ENCODE measurements around the gene DCDC2C.
A peak's percentile ranks its signal among the peaks of the same experiment; 100 is the strongest.

DCDC2C gene

DNA sequence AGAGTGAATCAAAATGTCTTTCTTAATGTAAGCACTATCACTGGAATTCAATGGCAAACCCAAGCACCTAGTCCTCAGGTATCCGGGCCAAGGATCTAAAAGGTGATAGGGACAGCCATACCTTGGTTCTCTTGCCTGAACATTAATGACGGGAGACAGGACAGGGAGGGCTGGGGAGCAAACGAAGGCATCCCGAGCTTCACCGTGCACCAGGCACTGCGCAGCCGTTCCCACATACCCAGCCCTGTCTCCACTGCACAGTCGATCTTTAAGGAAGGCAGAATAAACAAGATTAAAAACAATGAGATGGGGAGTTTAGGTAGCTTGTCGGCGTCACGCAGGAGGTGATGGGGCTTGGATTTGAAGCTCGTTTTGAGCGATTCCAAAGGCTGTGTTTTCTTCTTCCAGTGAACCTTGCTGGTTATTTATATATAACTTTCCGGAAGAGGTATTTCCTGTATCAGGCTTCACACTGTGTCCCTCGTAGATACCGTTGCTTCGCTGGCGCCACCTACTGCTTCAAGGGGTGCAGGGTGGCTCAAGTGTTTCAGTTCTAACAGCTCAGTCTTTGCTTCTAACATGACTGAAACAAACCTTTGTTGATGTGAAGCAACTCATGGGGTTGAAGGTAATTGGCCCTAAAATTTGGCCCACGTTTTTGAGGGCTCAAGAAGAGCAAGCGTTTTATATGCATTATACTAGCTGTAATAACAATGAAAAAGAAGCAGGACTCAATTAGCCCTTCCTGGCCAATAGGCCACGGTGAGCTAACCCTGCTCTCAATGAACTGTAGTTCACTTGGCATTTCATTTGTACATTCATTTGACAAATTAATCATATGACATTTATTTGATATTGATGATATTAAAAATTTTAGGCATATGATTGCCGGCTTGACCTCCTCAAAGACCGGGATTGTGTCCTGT lies 77.4 kb downstream of the DCDC2C start:
- Histone ChIP-seq H4K20me1 (ENCODE audit: insufficient read depth) (no peaks in the 10 kb centered on the region), H3K27ac (no peak overlapping the region), H3K36me3 (ENCODE audit: insufficient read depth) (no peaks in the 10 kb centered on the region), H3K4me3 (IDR thresholded peaks at IDR 0.05; ENCODE audit: insufficient read depth, low read depth, low read length) (no peak overlapping the region), H2AFZ (ENCODE audit: low read depth) (no peak overlapping the region), H3K79me2 (ENCODE audit: insufficient read depth, low read depth) (no peaks in the 10 kb centered on the region), H3K4me2 (no peak overlapping the region), H3K4me1 (ENCODE audit: low read depth, poor library complexity, severe bottlenecking) (no peaks in the 10 kb centered on the region), H3K27me3 (ENCODE audit: insufficient read depth, low read depth) (no peaks in the 10 kb centered on the region), H3K9ac (no peak overlapping the region)
- TF ChIP-seq, protein P1, sequence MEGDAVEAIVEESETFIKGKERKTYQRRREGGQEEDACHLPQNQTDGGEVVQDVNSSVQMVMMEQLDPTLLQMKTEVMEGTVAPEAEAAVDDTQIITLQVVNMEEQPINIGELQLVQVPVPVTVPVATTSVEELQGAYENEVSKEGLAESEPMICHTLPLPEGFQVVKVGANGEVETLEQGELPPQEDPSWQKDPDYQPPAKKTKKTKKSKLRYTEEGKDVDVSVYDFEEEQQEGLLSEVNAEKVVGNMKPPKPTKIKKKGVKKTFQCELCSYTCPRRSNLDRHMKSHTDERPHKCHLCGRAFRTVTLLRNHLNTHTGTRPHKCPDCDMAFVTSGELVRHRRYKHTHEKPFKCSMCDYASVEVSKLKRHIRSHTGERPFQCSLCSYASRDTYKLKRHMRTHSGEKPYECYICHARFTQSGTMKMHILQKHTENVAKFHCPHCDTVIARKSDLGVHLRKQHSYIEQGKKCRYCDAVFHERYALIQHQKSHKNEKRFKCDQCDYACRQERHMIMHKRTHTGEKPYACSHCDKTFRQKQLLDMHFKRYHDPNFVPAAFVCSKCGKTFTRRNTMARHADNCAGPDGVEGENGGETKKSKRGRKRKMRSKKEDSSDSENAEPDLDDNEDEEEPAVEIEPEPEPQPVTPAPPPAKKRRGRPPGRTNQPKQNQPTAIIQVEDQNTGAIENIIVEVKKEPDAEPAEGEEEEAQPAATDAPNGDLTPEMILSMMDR (conservative IDR thresholded peaks at IDR 0.05; ENCODE audit: low read depth, low read length), result peak; percentile 34

DNA sequence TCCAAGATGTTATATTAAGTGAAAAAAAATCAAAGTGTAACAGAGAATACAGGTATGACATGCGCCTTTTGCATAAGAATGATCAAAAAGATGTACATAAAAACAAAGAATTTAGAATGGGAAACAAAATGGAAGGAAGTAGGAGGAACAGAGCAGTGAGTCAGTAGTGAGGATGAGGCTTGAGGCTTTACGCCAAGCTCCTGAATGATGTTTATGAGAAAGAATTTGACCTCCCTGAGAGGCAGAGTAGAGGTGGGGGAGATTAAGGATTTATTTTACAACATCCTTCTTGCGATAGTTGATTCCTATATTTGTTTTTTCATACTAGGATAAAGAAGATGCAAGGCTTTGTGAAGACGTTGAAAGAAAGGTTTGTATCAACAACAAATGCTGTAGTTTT lies 81.4 kb downstream of the DCDC2C start:
- Histone ChIP-seq H3K27me3 (ENCODE audit: insufficient read depth, low read depth) (no peaks in the 10 kb centered on the region), H3K4me3 (IDR thresholded peaks at IDR 0.05; ENCODE audit: insufficient read depth, low read depth, low read length) (no peak overlapping the region), H3K4me1 (ENCODE audit: low read depth, poor library complexity, severe bottlenecking) (no peaks in the 10 kb centered on the region), H3K79me2 (ENCODE audit: insufficient read depth, low read depth) (no peaks in the 10 kb centered on the region), H4K20me1 (ENCODE audit: insufficient read depth) (no peaks in the 10 kb centered on the region), H3K4me2 (no peak overlapping the region), H3K36me3 (ENCODE audit: insufficient read depth) (no peaks in the 10 kb centered on the region), H3K9ac (no peak overlapping the region), H2AFZ (ENCODE audit: low read depth) (no peak overlapping the region), H3K27ac (no peak overlapping the region)
- TF ChIP-seq, protein P1 (conservative IDR thresholded peaks at IDR 0.05; ENCODE audit: low read depth, low read length), result no peak

DNA sequence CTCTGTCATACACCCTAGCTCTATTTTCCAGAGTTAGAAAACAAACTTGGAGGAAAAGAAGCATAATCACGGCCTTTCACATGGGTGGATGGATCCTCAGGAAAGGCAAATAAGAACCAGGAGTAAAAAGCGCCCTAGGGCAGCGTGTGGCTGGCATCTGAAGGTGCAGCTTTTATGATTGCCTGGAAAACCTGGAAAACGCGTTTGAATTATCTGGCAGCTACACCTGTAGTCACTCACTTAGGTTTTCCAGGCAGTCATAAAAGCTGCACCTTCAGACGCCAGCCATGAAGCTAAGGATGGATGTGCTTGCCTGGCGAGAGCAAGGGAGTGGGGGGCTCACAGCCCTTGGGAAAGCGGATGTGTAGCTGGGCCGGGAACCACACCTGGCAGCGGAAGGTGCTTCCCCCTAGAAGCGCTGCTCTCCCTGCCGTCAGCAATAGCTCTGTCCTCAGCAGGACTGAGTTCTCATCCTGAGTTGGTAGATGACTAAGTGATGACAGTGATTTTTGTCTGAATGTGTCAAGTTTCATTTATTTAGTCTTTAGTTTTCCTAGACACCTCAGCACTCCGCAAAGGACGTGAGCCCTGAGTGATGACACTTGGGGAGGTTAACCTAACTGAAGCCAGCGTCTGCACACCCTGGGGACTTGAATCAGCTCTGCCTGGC lies 82.0 kb downstream of the DCDC2C start:
- H3K4me3 ChIP-seq (IDR thresholded peaks at IDR 0.05; ENCODE audit: insufficient read depth, low read depth, low read length), result no peak overlapping the region
- no peak overlapping the region for H3K9ac ChIP-seq
- no peaks in the 10 kb centered on the region for H3K27me3 ChIP-seq (ENCODE audit: insufficient read depth, low read depth)
- no peaks in the 10 kb centered on the region for H3K79me2 ChIP-seq (ENCODE audit: insufficient read depth, low read depth)
- TF ChIP-seq, protein P1 (conservative IDR thresholded peaks at IDR 0.05; ENCODE audit: low read depth, low read length), result no peak
- H3K27ac ChIP-seq, result no peak overlapping the region
- no peaks in the 10 kb centered on the region for H4K20me1 ChIP-seq (ENCODE audit: insufficient read depth)
- no peak overlapping the region for H3K4me2 ChIP-seq
- H3K4me1 ChIP-seq (ENCODE audit: low read depth, poor library complexity, severe bottlenecking), result no peaks in the 10 kb centered on the region
- H3K36me3 ChIP-seq (ENCODE audit: insufficient read depth), result no peaks in the 10 kb centered on the region
- H2AFZ ChIP-seq (ENCODE audit: low read depth), result no peak overlapping the region

DNA sequence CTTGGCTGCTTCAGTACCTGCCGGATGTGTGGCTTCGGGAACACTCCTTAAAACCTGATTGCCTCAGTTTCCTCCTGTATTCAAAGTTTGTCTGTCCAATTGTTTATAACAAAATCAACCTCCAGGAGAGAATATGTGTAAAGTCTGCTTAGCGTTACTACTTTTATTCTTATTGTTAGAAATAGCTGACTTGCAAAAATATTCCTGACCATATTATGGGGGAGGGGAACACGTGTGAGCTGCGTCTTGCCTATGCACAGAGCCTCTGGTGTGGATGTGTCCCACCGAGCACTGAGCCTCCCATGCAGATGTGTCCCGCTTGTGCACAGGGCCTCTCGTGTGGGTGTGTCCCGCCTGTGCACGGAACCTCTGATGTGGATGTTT lies 82.5 kb downstream of the DCDC2C start:
- Histone ChIP-seq H3K4me1 (ENCODE audit: low read depth, poor library complexity, severe bottlenecking) (no peaks in the 10 kb centered on the region), H3K36me3 (ENCODE audit: insufficient read depth) (no peaks in the 10 kb centered on the region), H3K9ac (no peak overlapping the region), H3K27ac (no peak overlapping the region), H3K27me3 (ENCODE audit: insufficient read depth, low read depth) (no peaks in the 10 kb centered on the region), H4K20me1 (ENCODE audit: insufficient read depth) (no peaks in the 10 kb centered on the region), H3K4me2 (no peak overlapping the region), H3K4me3 (IDR thresholded peaks at IDR 0.05; ENCODE audit: insufficient read depth, low read depth, low read length) (no peak overlapping the region), H3K79me2 (ENCODE audit: insufficient read depth, low read depth) (no peaks in the 10 kb centered on the region), H2AFZ (ENCODE audit: low read depth) (no peak overlapping the region)
- TF ChIP-seq, protein P1 (conservative IDR thresholded peaks at IDR 0.05; ENCODE audit: low read depth, low read length), result no peak
